Stimulated activated CD4-positive, alpha-beta T cell treated with anti-CD3 and anti-CD28 coated beads, Interleukin-12 subunit alpha, Interleukin-12 subunit beta, amount 100 ng/mL, for 24 hours (primary cell): Measurements from ENCODE around the gene DDX54.
"Not testable (repeated sequence)": the region's sequence is repeated elsewhere in the genome, so short reads cannot be mapped to it uniquely, and the experiment has no call there.

ENCODE experiments used
- DNase-seq, 2 experiments: peaks; one replicate each; pipeline ENCODE4 v3.0.0-alpha.2; 2020; ENCODE audit warnings: low read depth in 2 of 2

Gene DDX54

DNA sequence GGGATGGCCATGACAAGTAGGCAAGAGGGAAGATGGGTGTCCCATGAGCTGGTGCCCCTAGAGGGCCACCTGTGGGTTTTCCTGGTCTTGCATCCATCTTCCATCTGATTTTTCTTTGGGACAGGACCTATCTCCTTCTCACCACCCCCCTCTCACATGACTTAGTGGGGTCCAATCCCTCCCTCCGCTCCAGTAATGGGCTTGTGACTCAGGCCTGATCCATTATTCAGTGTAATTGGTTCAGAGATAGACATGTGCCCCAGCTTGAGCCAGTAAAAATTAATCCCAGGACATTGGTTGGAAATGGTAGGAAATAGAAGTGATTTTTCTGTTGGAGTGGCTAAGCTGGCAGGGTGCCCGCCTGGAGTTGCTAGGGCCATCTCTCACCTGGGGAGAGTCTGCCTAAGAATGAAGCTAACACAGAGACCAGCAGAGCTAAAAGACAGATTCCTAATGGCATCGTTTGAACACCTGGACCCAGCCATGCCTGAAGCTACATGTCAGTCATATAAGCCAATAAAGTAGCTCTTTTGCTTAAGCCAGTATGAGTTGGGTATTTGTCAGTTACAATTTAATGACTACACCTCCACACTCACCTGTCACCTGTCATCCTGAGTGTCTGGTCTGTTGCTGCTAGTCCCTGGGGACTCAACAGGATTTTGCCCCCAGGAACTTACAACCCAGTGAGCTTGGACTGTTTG is 64.5 kb downstream of the DDX54 start:
- no peak for DNase-seq

DNA sequence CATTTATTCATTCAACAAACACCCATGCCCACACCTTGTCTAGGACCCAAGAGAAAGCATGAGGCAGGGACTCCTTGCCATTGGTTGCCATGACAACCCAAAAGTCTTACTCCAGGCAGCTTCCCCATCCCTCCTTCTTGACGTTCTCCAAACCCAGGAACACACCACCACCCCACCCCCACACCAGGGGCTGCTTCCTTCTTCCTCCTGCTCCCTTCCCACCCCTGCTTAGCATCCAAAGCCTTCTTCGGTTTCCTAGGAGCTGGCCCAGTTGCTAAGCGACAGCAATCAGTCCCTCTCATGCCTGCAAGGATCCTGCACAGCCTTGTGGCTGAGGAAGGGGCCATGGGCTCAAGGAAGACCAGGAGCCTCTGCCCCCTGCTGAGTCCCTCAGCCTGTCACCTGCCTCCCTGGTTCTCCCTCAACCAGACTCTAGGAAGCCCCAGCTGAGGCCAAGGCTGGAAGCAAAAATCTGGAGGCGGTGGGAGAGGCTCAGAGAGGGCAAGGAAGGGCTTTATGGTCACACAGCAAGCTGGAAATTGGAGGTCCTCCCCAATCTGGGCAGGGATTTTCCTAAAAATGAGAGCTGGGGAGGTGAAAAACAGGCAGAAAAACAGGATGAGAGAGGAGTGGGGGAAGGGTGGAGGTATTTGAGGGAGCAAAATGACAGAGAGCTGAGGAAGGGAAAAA is 65.2 kb downstream of the DDX54 start:
- DNase-seq = no peak

DNA sequence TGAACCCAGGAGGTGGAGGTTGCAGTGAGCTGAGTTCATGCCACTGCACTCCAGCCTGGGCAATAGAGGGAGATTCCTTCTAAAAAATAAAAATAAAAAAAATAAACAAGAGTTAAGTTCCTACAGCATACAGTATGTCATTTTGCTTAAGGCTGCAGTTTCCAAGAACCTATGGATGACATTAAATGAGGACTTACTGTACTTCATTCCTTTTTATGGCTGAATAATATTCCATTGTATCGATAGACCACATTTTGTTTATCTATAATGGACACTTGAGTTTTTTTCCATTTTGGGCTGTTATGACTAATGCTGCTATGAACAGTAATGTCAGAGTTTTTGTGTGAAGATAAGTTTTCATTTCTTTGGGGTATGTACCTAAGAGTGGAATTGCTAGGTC is 67.1 kb downstream of the DDX54 start:
- DNase-seq = no peak

DNA sequence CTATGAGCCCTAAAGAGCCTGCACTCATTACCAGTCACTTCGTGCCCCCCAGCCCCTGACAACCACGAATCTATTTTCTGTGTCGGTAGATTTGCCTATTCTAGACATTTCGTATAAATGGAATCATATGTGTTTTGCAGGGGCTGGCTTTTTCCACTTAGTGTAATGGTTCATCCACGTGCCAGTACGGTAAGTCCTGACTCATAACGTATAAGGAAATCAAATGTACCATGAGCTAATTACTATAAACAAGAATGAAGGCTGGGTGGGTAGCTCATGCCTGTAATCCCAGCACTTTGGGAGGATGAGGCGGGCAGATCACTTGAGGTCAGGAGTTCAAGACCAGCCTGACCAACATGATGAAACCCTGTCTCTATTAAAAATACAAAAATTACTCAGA is 67.6 kb downstream of the DDX54 start:
- DNase-seq = not testable (repeated sequence)

DNA sequence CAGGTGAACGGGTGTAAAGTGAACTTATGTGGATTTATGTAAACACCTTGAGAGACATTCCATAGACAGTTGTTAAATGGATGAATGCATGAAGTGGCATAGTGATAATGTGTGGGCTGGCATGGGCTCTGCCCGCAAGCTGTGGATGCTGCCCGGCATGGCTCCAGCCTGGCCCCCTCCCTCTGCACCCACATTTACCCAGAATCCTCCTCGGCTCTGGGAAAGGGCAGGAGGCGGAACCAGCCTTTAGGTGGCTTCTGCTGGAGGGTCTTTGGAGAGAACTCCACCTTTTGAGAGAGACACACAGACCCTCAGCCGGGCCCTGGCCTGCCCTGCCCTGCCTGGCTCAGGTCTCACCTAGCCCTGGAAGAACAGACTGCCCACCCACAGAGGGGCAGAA is 68.4 kb downstream of the DDX54 start:
- no peak for DNase-seq

DNA sequence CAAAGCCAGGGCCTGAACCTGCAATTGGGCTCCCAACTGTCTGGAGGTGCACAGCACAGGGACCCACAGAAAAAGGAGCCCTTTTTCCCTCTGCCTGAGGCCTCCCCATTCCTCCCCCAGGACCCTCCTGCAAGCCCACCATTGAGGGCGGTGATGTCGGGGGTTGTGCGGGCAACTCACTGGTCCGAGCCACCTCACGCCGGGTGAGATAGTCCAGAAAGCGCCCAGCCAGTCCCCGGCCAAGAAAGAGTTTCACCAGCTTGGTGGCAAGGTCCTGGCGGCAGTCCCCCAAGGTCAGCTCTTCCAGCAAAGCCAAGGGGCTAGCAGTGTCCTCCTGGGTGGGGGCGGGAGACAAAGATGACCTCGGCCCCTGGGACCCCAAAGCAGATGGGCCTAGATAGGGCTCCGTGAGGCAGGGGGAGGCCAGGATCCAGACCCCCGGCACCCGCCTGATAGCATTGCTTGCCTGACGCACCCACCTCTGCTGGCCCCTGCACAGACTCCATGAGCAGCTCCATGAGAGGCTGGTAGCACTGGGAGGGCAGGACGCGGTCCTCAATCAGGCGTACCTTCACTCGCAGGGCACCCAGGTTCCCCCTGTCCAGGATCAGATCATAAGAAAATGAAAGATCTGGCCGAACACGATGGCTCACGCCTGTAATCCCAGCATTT is 69.7 kb downstream of the DDX54 start:
- no peak for DNase-seq

DNA sequence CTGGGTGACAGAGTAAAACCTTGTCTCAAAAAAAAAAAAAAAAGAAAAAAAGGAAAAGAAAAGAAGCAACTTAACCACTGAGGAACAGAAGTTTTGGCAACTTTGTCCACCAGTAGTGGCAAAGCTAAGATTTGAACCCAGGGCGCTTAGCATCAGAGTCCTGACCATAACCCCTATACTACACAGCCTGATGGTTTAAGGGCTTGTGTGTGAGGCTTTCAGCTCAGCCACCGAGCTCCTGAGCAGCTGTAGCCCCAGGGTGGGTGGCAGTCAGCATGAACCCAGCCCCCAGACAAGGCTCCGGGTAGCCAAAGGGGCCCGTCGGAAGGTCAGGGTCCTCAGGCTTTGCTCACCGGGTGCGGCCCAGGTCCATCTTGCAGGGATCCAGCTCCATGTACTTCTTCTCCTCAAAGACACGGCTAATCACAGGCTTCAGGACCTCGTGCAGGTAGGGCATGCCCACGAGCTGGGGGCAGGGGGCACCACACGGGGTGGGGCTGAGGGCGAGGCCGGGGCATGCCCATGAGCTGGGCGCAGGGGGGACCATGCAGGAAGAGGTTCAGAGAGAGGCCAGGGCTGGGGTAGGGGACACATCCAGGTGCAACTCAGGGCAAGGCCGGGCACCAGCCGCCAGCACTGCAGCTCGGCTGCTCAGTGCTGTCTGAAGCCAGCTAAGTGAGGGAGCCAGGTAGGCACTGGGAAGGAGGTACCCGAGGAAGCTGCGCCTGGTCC is 70.7 kb downstream of the DDX54 start:
- DNase-seq = no peak

DNA sequence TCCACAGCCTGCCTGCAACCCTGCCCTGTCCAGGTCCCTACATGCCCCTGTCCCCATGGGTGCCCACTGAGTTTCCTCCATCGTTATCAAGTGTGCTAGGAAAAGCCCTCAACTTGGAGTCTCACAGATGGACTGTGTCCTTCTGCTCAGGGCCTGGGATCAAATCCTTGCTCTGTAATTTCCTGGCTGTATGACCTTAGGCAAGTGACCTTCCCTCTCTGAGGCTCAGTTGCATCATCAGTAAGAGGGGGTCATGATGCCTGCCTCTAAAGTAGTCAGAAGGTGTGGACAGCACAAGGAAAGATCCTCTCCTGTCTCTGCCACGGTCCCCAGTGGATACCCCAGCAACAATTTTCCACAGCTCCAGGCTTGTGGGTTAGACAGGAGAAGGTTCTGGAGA is 71.9 kb downstream of the DDX54 start:
- no peak for DNase-seq

DNA sequence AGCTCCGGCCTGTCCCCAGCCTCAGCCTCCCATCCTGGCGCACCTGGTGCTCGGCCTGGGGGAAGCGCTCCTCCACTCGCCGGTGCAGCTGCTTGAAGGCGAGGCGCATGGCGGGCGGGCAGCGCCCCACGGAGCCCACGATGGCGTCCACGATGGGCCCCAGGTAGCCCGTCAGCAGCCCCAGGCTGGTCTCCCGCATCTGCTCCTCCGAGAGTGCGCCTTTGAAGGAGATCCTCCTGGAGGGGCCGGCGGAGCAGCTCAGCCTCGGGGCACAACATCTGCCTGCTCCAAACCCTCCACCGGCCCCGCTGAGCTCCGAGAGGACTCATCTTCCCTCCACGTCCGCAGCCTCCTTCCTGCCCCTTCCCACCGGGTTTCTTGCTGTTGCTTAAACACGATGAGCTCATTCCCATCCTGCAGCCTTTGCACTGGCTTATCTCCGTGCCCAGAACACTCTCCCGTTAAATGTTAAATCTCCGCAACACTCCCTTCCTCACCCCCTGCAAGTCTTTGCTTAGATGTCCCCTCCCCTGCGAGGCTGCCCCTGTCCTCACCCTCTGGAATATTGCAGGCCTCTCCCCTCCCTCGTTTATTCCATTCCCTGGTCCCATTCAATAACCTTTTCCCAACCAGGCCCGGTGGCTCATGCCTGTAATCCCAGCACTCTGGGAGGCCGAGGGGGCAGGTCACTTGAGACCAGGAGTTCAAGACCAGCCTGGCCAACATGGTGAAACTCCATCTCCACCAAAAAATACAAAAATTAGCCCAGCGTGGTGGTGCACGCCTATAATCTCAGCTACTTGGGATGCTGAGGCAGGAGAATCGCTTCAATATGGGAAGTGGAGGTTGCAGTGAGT is 73.0 kb downstream of the DDX54 start:
- DNase-seq = no peak

DNA sequence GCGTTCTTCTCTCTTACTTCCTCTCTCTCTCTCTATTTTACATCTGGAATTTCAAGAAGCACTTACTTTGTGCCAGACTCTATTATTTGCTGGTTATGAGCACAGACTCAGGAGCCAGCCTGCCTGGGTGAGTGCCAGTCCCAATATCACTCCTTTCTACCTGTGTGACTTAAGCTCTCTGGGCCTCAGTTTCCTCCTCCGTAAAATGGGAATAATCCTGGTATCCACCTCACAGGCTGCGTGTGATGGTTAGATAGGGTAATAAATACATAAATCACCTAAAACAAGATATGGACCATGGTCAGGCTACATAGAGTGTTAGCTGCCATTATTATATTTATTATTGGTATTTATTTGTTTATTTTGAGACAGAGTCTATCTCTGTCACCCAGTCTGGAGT is 74.0 kb downstream of the DDX54 start:
- no peak for DNase-seq

DNA sequence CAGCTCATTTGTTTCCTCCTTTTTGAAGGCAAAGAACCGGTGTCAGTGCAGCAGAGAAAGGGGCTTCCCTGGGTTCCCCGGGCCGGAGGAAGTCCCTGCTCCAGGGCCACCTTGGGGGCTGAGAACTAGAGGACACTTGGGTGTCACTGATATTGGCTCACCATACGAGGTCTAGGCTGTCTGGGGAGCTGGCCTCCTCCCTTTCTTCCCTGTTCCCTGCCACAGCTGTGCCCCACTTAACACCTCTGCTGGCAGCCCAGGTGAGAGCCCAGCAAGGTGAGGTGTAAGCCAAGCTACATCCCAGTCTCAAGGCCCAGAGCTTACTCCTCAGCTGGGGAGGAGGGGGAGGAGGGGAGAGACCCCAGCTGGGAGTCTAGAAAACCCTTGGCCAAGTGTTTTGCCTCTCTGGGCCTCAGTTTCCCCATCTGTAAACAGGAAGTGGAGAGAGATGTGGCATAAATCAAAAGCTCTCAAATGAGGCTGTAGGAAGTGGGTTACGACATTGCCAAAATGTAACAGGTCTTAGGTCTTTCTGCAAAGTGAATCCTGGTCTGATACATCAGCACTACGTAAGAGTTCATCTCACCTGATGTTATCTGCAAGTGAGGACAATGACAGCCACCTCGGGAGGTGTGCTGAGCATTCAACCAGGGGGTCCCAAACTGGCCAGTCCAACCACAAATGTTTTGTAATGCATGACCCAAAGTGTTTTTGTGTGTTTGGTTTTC is 75.2 kb downstream of the DDX54 start:
- DNase-seq = no peak

DNA sequence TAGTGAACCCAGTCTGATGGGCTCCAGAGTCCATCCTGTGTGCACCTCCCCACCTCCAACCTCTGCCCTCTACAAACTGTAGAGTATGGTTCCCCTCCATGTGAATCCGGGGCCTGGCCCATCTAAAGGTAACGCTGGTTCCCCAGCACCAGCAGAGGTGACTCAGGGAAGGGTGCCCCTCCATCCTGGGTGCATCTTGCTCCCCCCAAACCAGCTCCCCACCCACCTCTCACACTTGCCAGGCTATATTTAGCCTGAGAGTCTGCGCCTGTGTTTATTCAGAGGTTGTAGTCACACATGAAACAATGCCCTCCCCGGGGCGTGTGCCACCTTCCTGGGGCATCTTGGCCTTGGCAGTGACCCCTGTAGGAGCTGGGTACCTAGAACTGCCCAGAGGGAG is 75.9 kb downstream of the DDX54 start:
- no peak for DNase-seq

DNA sequence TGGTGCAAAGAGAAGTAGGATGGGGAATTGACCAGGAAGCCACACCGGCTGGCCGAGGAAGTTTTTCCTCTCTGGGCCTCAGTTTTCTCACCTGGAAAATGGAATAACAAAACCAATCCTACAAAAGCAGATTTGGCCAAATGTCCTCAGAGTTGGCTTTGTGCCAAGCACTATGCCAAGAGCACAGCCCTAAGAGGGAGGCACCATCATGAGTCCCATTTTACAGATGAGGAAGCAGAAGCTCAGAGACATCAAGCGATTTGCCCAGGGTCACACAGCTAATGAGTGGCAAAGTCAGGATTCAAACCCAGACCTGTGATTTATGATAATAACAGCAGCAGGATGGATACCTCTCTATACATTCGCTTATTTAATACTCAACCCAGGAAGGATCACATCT is 77.0 kb downstream of the DDX54 start:
- no peak for DNase-seq
